IMR-90 (cell line): Measurements from ENCODE around the gene MEGF6. TPM values are rescaled to one million over a fixed set of nuclear protein-coding genes. Genes with fewer than 3 reads are reported as not detected.

Source experiments
- ATAC-seq: fragments of 200-7000 bp; cut with Tn5 transposase; 2 replicates; pipeline ENCODE4 v1.9.1; 2020; ENCODE audit warnings: low read depth, mild to moderate bottlenecking, moderate library complexity
- BruUV-seq: library from RNA; stranded (reverse); fragments of 400-500 nt; replicated peaks from 2 replicates; lab custom pipeline; 2021; lab: Mats Ljungman, UMichigan
- CTCF ChIA-PET: fragments of 300-600 bp; formaldehyde crosslinking; extraction: SDS; loops from one replicate; lab custom pipeline; 2021; ENCODE audit warnings: antibody characterized with exemption; lab: Yijun Ruan, JAX
- POLR2A ChIA-PET: fragments of 300-600 bp; sonication (Branson Sonifier 250); formaldehyde crosslinking; loops from one replicate; lab custom pipeline; 2022; ENCODE audit warnings: antibody characterized with exemption; ENCODE audit not compliant: unreplicated experiment; lab: Charles Lee
- DNase-seq: peaks from one replicate; pipeline ENCODE4 v3.0.0; 2013
- H2AFZ ChIP-seq: replicated peaks from 2 replicates; pipeline ENCODE3; 2013; ENCODE audit warnings: low read length, mild to moderate bottlenecking; ENCODE audit not compliant: poor library complexity
- H2AK5ac ChIP-seq: 2 replicates; pipeline ENCODE4 v1.6.1; 2013; ENCODE audit warnings: low read depth, low read length, inconsistent platforms
- H2AK9ac ChIP-seq: replicated peaks from 2 replicates; pipeline ENCODE3; 2013; ENCODE audit warnings: mild to moderate bottlenecking, low read depth, low read length, moderate library complexity; ENCODE audit not compliant: poor library complexity
- H2BK120ac ChIP-seq: 2 replicates; pipeline ENCODE4 v1.6.1; 2013; ENCODE audit warnings: low read depth, low read length, inconsistent platforms
- H2BK15ac ChIP-seq: 3 replicates; pipeline ENCODE4 v1.6.1; 2013; ENCODE audit warnings: low read depth, low read length, inconsistent platforms
- H2BK20ac ChIP-seq: 2 replicates; pipeline ENCODE4 v1.6.1; 2013; ENCODE audit warnings: low read depth, mild to moderate bottlenecking, inconsistent platforms, low read length, moderate library complexity
- H2BK5ac ChIP-seq: 2 replicates; pipeline ENCODE4 v1.6.1; 2013; ENCODE audit warnings: mild to moderate bottlenecking, low read depth, low read length, inconsistent platforms; ENCODE audit not compliant: poor library complexity, severe bottlenecking
- H3K14ac ChIP-seq: replicated peaks from 2 replicates; pipeline ENCODE4 v1.6.1; 2013; ENCODE audit warnings: low read depth, low read length, inconsistent platforms
- H3K18ac ChIP-seq: 2 replicates; pipeline ENCODE4 v1.6.1; 2013; ENCODE audit warnings: low read depth, low read length, control low read depth
- H3K23ac ChIP-seq: 2 replicates; pipeline ENCODE4 v1.6.1; 2013; ENCODE audit warnings: low read depth, low read length, inconsistent platforms
- H3K27ac ChIP-seq: 2 replicates; pipeline ENCODE4 v1.5.1; 2013; ENCODE audit warnings: mild to moderate bottlenecking, control low read depth, low read length; ENCODE audit not compliant: insufficient read depth
- H3K27me3 ChIP-seq: 2 replicates; pipeline ENCODE4 v1.6.1; 2013; ENCODE audit warnings: low read length; ENCODE audit not compliant: control insufficient read depth, insufficient read depth
- H3K36me3 ChIP-seq: 2 replicates; pipeline ENCODE4 v1.6.1; 2013; ENCODE audit warnings: low read length, mixed read lengths; ENCODE audit not compliant: control insufficient read depth, insufficient read depth
- H3K4ac ChIP-seq: 2 replicates; pipeline ENCODE4 v1.6.1; 2013; ENCODE audit warnings: low read depth, low read length, inconsistent platforms
- H3K4me1 ChIP-seq: 2 replicates; pipeline ENCODE4 v1.6.1; 2013; ENCODE audit warnings: low read length, mixed read lengths; ENCODE audit not compliant: control insufficient read depth, insufficient read depth
- H3K4me2 ChIP-seq: 2 replicates; pipeline ENCODE4 v1.6.1; 2013; ENCODE audit warnings: low read depth, mild to moderate bottlenecking, control low read depth, low read length, moderate library complexity
- H3K4me3 ChIP-seq: 2 replicates; pipeline ENCODE4 v1.5.1; 2013; ENCODE audit warnings: low read depth, mild to moderate bottlenecking, control low read depth, low read length, moderate library complexity; ENCODE audit not compliant: insufficient read depth
- H3K56ac ChIP-seq: 2 replicates; pipeline ENCODE4 v1.6.1; 2013; ENCODE audit warnings: low read length, inconsistent platforms; ENCODE audit not compliant: insufficient read depth; ENCODE audit errors: extremely low read depth
- H3K79me1 ChIP-seq, 2 experiments: 2 replicates each; pipeline ENCODE4 v1.6.1; 2013; ENCODE audit warnings: low read length in 2 of 2, inconsistent platforms in 1 of 2, low read depth in 1 of 2
- H3K9ac ChIP-seq: 2 replicates; pipeline ENCODE4 v1.6.1; 2013; ENCODE audit warnings: low read depth, low read length, control low read depth
- H3K9me1 ChIP-seq: 2 replicates; pipeline ENCODE4 v1.6.1; 2013; ENCODE audit warnings: low read length, inconsistent platforms; ENCODE audit not compliant: insufficient read depth
- H3K9me3 ChIP-seq: 2 replicates; pipeline ENCODE4 v1.6.1; 2013; ENCODE audit warnings: low read length; ENCODE audit not compliant: control insufficient read depth, insufficient read depth
- H4K20me1 ChIP-seq: 2 replicates; pipeline ENCODE4 v1.6.1; 2013; ENCODE audit warnings: low read length, inconsistent platforms; ENCODE audit not compliant: insufficient read depth
- H4K5ac ChIP-seq: 2 replicates; pipeline ENCODE4 v1.6.1; 2013; ENCODE audit warnings: mild to moderate bottlenecking, low read depth, low read length, control low read depth
- H4K8ac ChIP-seq, 2 experiments: 2 replicates each; pipeline ENCODE4 v1.6.1; 2013; ENCODE audit warnings: low read depth in 2 of 2, low read length in 2 of 2, control low read depth in 1 of 2, inconsistent platforms in 1 of 2
- H4K91ac ChIP-seq: 2 replicates; pipeline ENCODE4 v1.6.1; 2013; ENCODE audit warnings: low read depth, low read length, inconsistent platforms; ENCODE audit not compliant: insufficient read depth
- BHLHE40 ChIP-seq: fragments of 150-350 bp; IDR thresholded peaks from 2 replicates; pipeline ENCODE4 v1.6.1; 2016; ENCODE audit warnings: mild to moderate bottlenecking, low read depth, low read length
- CEBPB ChIP-seq: IDR thresholded peaks from 2 replicates; pipeline ENCODE4 v1.6.1; 2012; ENCODE audit warnings: low read depth, low read length, improper control_type of control experiment
- CHD1 ChIP-seq: IDR thresholded peaks from 2 replicates; pipeline ENCODE4 v1.6.1; 2012; ENCODE audit warnings: low read depth, low read length, improper control_type of control experiment
- FOS ChIP-seq: fragments of 150-350 bp; IDR thresholded peaks from 2 replicates; pipeline ENCODE4 v1.6.1; 2016; ENCODE audit warnings: low read depth, low read length
- MAFK ChIP-seq: IDR thresholded peaks from 2 replicates; pipeline ENCODE4 v1.6.1; 2012; ENCODE audit warnings: low read depth, low read length, improper control_type of control experiment
- MAZ ChIP-seq: IDR thresholded peaks from 2 replicates; pipeline ENCODE4 v1.6.1; 2012; ENCODE audit warnings: low read depth, mild to moderate bottlenecking, low read length, improper control_type of control experiment, moderate library complexity, borderline replicate concordance
- MXI1 ChIP-seq: IDR thresholded peaks from 2 replicates; pipeline ENCODE4 v1.6.1; 2012; ENCODE audit warnings: low read depth, mild to moderate bottlenecking, low read length, moderate library complexity, borderline replicate concordance
- NFE2L2 ChIP-seq: fragments of 150-350 bp; IDR thresholded peaks from 2 replicates; pipeline ENCODE4 v1.6.1; 2016; ENCODE audit warnings: low read depth, mild to moderate bottlenecking, low read length
- POLR2A ChIP-seq: IDR thresholded peaks from 2 replicates; pipeline ENCODE4 v1.6.1; 2012; ENCODE audit warnings: mild to moderate bottlenecking, low read depth, low read length
- RAD21 ChIP-seq: IDR thresholded peaks from 2 replicates; pipeline ENCODE4 v1.6.1; 2012; ENCODE audit warnings: low read length, improper control_type of control experiment
- RFX5 ChIP-seq: IDR thresholded peaks from 2 replicates; pipeline ENCODE4 v1.8.0; 2012; ENCODE audit warnings: low read depth, mild to moderate bottlenecking, low read length, moderate library complexity
- SMC3 ChIP-seq: fragments of 150-350 bp; IDR thresholded peaks from 2 replicates; pipeline ENCODE4 v1.6.1; 2016; ENCODE audit warnings: low read depth, mild to moderate bottlenecking, antibody characterized with exemption, low read length, moderate library complexity
- WGBS, 2 experiments: methylation state at CpG; one replicate each; pipeline versions ENCODE4 v1.1.5 to v1.1.7; 2013; ENCODE audit warnings: missing lambda C conversion rate in 2 of 2; ENCODE audit not compliant: insufficient read length in 1 of 2; ENCODE audit errors: extremely low coverage in 2 of 2; 5-methylcytosine and 5-hydroxymethylcytosine counted together
- dilution Hi-C: fragments of 300-500 bp; cut with HindIII; formaldehyde crosslinking; loops from one replicate; pipeline ENCODE4 v1.14.3; 2018; ENCODE audit warnings: low sequenced_read_pairs; ENCODE audit not compliant: unreplicated experiment
- in situ Hi-C: fragments of 300-500 bp; cut with MboI; formaldehyde crosslinking; loops from 3 replicates; pipeline ENCODE4 v1.14.3; 2019; ENCODE audit warnings: low sequenced_read_pairs, inconsistent platforms, mixed read lengths
- intact Hi-C: fragments of 100-400 bp; cut with micrococcal nuclease; formaldehyde crosslinking; loops from 2 replicates; pipeline ENCODE4 v1.10.0; 2022
- polyA plus RNA-seq, 3 experiments: library from polyadenylated mRNA; depleted of rRNA; stranded (reverse); fragments of >200 nt; gene quantifications; 2 replicates each; pipeline ENCODE4 v1.2.3, GENCODE V29; 2012; ENCODE audit warnings: low replicate concordance in 1 of 3
- total RNA-seq: library from RNA; depleted of rRNA; stranded (reverse); fragments of >200 nt; gene quantifications from 2 replicates; pipeline ENCODE4 v1.2.3, GENCODE V29; 2012
- TF ChIP-seq, protein P1 (sequence below): conservative IDR thresholded peaks from 2 replicates; pipeline ENCODE4 v1.5.1; 2012; ENCODE audit warnings: mild to moderate bottlenecking, low read depth, low read length, improper control_type of control experiment
- TF ChIP-seq, protein P2 (sequence below): fragments of 150-350 bp; IDR thresholded peaks from 2 replicates; pipeline ENCODE4 v1.6.1; 2017; ENCODE audit warnings: mild to moderate bottlenecking, antibody characterized with exemption, low read length, low read depth

MEGF6 gene
- total and polyA plus RNA-seq, 2 of the 4 experiments (the other 2 are of a cell fraction): 0.72 to 4.1 TPM

DNA sequence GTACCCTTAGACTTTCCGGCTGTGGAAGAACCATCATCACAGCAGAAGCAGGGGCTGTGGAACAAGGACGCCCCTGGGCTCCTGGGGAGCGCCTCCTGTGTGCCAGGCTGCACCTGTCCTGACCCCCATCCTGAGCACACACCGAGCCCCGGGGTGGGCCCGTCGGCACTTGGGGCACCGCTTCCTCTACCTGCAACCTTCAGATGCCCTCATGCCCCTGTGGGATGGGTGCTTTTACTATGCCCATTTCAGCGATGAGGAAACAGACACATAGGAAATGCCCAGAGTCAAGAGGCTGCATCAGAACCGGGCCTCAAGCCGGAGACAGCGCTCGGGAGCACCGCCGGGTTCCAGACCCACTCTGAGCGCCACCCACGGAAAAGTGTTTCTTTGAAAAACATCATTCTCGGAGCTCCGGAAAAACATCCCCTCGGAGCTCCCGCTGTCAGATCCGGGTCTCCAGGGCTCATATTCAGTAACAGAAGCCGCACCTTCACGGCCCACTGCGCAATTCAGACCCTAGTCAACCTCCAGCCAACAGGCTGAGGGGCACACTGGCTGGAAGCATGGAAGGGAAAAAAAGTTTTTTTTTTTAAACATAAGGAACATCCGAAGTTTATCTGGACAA lies 21.5 kb upstream of the MEGF6 start:
- no peak overlapping the region for H3K27ac ChIP-seq
- H3K9me1 ChIP-seq: no peaks in the 10 kb centered on the region
- DNase-seq (no peak), ATAC-seq (no peak)
- no peak overlapping the region for H3K9ac ChIP-seq
- no peak overlapping the region for H2AK5ac ChIP-seq
- H2BK20ac ChIP-seq: no peak overlapping the region
- no peak overlapping the region for H2BK5ac ChIP-seq
- no peak overlapping the region for H3K14ac ChIP-seq
- intact Hi-C loops (no loop called here), dilution Hi-C loops (no loop called here), in situ Hi-C loops (no loop called here)
- no peaks in the 10 kb centered on the region for H3K27me3 ChIP-seq
- POLR2A ChIA-PET: no interaction called here
- no TSS peak for BruUV-seq
- no peak overlapping the region for H3K4me3 ChIP-seq
- no peak overlapping the region for H2AFZ ChIP-seq
- H3K18ac ChIP-seq: no peak overlapping the region
- no peak for TF ChIP-seq CHD1
- TF ChIP-seq NFE2L2: no peak
- TF ChIP-seq BHLHE40: no peak
- no peak for TF ChIP-seq CEBPB
- TF ChIP-seq MAZ: no peak
- TF ChIP-seq MAFK: no peak
- no peak for TF ChIP-seq SMC3
- no peak for TF ChIP-seq FOS
- TF ChIP-seq, protein P1, sequence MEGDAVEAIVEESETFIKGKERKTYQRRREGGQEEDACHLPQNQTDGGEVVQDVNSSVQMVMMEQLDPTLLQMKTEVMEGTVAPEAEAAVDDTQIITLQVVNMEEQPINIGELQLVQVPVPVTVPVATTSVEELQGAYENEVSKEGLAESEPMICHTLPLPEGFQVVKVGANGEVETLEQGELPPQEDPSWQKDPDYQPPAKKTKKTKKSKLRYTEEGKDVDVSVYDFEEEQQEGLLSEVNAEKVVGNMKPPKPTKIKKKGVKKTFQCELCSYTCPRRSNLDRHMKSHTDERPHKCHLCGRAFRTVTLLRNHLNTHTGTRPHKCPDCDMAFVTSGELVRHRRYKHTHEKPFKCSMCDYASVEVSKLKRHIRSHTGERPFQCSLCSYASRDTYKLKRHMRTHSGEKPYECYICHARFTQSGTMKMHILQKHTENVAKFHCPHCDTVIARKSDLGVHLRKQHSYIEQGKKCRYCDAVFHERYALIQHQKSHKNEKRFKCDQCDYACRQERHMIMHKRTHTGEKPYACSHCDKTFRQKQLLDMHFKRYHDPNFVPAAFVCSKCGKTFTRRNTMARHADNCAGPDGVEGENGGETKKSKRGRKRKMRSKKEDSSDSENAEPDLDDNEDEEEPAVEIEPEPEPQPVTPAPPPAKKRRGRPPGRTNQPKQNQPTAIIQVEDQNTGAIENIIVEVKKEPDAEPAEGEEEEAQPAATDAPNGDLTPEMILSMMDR: no peak
- no peak for TF ChIP-seq RFX5
- no peak for TF ChIP-seq POLR2A
- TF ChIP-seq MXI1: no peak
- TF ChIP-seq RAD21: no peak
- TF ChIP-seq, protein P2, sequence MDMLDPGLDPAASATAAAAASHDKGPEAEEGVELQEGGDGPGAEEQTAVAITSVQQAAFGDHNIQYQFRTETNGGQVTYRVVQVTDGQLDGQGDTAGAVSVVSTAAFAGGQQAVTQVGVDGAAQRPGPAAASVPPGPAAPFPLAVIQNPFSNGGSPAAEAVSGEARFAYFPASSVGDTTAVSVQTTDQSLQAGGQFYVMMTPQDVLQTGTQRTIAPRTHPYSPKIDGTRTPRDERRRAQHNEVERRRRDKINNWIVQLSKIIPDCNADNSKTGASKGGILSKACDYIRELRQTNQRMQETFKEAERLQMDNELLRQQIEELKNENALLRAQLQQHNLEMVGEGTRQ: no peak
- H2BK15ac ChIP-seq: no peak overlapping the region
- H3K79me1 ChIP-seq: no peaks in the 10 kb centered on the region
- H4K20me1 ChIP-seq: no peaks in the 10 kb centered on the region; the same call in 1 of the 2 replicates
- H2BK120ac ChIP-seq: no peak overlapping the region
- H3K23ac ChIP-seq: no peak overlapping the region
- H2AK9ac ChIP-seq: no peak overlapping the region
- no peaks in the 10 kb centered on the region for H3K4me1 ChIP-seq
- H3K9me3 ChIP-seq: no peaks in the 10 kb centered on the region
- H3K4ac ChIP-seq: no peak overlapping the region
- 100% methylated on average over 8 of the region's 26 CpGs; no CpG with 5 or more reads in 1 of the 2 experiments for WGBS, 2 experiments
- no peak overlapping the region for H4K8ac ChIP-seq
- H3K4me2 ChIP-seq: no peak overlapping the region
- no peak overlapping the region for H3K56ac ChIP-seq
- no peak overlapping the region for H4K91ac ChIP-seq
- peaks cover 71% of the 10 kb centered on the region for H3K36me3 ChIP-seq
- no peak overlapping the region for H4K5ac ChIP-seq
- CTCF ChIA-PET: no interaction called here
